Medulla oblongata (tissue), 1 donor: Measurements from ENCODE around the gene CHST6.
A peak's percentile ranks its signal among the peaks of the same experiment; 100 is the strongest.
"Not testable (repeated sequence)": the region's sequence is repeated elsewhere in the genome, so short reads cannot be mapped to it uniquely, and the experiment has no call there.

Experiments
- DNase-seq: peaks from one replicate; pipeline ENCODE4 v3.0.0-alpha.2; 2015; ENCODE audit errors: extremely low spot score

The CHST6 gene

GRCh38 chr16:75476817-75477216, 18.4 kb downstream of the CHST6 start:
- DNase-seq = no peak

DNA sequence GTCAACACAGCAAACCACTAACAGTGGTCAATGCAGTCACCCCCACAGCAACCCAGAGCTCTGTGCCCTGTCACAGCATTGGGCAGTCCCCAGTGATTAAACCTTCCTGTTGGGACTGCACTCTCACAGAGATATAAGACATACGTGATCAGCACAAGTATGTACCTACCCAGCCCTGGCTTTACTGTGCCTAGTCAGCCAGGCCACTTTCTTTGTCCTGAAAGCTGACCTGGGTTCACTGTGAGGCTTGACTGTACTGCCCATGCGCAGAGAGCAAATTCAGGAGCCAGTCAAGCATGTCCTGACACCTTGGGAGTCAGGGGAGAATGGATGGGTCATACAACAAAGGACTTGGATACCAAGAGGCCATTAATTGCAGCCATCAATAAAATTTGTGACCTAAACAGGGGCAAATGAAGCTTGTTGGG, 19.8 kb downstream of the CHST6 start:
- DNase-seq = no peak

DNA sequence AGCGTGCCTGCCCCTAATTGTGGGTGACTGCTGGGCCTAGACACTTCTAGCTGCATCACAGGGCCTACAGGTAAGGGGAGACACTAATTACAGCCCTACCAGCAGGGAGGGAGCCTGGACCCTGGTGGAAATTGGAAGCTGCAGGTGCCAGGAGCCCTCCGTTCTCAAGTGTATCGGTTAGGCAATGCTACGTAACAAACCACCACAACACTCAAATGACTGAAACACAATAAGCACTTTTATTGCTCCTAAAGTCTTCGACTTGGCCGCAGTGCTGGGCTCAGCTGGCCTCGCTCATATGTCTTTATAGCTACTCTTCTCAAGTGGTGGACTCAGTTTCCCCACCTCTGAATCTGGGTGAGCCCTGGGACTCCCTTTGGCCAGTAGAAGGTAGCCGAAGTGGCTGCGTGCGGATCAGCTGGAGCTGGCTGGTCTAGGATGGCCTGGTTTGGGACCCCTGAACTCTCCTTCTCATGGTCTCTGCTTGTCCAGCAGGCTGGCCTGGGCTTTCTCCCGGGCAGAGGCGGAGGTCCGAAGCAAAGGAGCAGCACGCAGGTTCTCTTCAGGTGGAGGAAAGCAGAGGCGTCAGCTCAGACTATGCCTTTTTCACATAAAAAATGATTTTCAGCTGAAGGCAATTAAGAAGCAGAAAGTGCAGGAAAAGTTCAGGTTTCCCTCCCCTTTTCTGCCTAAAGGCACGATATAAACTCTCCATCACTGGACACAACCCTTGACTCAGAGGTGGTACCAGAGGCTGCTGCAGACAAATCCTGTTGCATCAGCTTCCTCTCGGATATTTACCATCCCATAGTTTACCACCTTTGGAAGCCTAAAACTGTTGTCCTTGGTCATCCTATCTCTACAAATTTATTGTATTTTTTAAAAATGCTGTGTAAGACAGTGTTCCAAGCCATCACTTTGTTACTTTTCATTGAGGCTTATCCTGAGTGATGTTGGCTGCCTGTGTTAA, 22.0 kb downstream of the CHST6 start:
- no peak for DNase-seq

- peak; percentile 91 for DNase-seq
Observed at GRCh38 chr16:75471723-75472633, 23.3 kb downstream of the CHST6 start.

DNA sequence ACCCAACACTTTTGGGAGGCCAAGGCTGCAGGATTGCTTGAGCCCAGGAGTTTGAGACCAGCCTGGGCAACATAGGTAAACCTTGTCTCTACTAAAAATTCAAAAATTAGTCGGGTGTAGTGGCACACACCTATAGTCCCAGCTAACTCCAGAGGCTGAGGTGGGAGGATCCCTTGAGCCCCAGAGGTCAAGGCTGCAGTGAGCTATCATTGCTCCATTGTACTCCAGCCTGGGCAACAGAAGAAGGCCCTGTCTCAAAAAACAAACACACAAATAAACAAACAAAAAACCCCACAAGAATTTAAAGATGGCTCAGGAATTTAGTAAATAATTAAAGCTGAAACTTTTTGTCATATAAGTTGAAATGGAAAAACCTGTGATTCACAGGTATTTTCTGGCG, 28.5 kb downstream of the CHST6 start:
- no peak for DNase-seq

GRCh38 chr16:75464122-75464918, 30.9 kb downstream of the CHST6 start, which contains the start of gene TMEM170A:
TSS of gene TMEM170A (minus strand) at chr16:75464689. CDS start at chr16:75464600, 89 bp downstream.
- peak; percentile 99 for DNase-seq

DNA sequence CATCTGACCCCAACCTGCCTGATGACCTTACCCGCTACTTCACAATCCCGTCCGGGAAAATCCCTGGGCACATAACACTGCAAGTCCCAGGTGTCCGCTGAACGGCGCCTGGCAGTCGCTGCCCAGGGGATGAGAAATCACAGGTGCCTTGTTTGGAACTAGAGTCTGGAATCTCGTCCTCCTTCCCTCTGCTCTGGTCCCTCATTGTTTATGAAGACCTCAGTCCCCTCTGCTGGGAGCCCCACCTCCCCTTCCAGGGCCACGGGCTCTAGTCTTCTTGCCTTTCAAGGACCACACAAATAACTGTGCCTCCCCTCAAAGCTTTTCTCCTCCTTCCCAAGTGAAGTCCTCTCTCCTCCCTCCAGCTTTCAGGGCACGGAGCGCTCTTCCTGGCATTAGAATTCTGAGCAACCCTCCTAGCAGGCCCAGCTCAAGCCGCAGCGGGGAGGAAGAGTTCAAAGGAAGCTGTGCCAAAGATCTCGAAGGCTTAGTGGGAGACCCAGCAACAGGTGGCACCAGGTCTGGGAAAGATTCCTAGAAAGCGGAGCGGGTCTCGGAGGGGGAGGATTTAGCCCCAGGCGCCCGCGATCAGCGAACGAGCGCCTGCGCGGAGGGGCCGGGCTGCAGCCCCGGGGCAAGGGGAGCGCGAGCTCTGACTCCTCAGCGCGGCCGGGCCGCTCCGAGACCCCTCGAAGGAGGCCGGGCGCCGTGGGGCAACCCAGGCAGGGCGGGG, 31.7 kb downstream of the CHST6 start:
- peak; percentile 46 for DNase-seq

DNA sequence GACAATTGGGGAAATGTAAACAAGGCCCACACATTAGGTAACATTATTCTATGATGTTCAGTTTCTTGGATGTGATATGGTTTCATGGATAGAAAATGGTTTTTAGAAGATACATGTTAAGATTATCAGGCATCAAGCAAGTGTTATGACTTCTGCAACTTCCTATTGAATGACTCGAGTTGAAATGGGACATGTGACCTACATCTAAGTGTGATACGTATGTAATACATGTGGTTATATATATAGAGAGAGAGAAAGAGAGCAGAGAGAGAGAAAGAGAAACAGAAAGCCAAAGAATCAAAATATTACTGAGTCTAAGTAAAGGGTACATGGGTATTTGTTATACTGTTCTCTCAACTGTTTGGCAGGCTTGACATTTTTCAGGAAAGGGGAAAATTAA, 32.4 kb downstream of the CHST6 start:
- DNase-seq = no peak

DNA sequence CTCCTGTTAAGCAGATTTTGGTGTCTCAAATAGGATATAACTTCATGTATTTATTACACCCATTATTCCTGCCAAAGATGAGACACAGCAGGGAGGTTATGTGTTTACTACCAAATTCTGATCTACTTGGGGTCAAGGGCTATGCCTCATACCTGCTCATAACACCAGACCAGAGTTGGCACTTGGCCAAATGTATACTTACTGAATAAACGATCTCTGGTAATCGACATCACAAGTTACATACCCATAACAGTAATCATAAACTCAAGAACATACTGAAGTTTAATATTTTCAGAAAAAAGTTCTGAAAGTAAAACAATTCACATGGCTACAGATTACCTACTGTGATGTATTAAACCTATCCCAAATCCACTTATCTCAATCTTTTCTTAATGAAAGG, 33.7 kb downstream of the CHST6 start:
- DNase-seq = no peak

DNA sequence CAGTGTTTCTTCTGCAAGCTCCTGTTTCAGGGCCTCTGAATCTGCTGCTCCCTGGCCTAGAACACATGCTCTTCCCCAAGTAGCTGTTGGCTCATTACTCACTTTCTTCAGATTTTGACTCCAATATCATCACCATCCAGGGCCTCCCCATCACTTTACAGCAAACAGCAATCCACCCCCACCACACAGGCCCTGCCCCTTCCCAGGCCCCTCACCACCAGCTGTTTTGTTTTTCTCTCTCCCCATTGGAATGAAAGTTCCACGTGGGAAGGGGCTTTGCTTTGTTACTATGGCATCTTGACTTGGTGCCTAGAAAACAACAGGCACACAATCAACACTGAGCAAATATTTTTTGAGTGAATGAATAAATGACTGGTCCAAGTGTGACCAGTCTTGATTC, 34.8 kb downstream of the CHST6 start:
- peak; percentile 43 for DNase-seq

GRCh38 chr16:75459691-75460090, 35.5 kb downstream of the CHST6 start:
- DNase-seq = no peak

- DNase-seq = no peak
Observed at GRCh38 chr16:75458439-75458838, 36.8 kb downstream of the CHST6 start.

- DNase-seq = no peak
Observed at GRCh38 chr16:75458029-75458428, 37.2 kb downstream of the CHST6 start.

DNA sequence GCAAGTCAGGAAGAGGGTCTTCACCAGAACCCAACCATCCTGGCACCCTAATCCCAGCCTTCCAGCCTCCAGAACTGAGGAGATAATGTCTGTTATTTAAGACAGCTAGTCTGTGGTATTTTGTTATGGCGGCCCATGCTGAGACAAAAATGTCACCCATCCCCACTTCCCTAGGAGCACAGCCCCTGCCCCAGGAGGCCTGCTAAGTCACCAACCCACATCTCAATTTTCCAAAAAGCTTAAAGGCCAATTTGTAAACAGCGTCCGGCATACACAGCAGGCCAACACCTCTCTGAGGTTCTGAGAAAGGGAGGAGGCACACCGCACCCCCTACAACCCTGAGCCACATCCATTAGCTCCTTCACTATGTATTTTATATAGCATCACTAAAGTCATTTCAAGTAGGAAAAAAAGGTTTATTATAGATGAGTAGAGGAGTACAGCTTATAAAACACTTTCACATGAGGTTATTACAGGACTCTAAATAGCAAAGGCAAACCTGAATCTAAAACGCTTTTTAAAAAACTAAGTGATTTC, 37.7 kb downstream of the CHST6 start:
- no peak for DNase-seq

- DNase-seq = no peak
Observed at GRCh38 chr16:75456971-75457370, 38.3 kb downstream of the CHST6 start.

DNA sequence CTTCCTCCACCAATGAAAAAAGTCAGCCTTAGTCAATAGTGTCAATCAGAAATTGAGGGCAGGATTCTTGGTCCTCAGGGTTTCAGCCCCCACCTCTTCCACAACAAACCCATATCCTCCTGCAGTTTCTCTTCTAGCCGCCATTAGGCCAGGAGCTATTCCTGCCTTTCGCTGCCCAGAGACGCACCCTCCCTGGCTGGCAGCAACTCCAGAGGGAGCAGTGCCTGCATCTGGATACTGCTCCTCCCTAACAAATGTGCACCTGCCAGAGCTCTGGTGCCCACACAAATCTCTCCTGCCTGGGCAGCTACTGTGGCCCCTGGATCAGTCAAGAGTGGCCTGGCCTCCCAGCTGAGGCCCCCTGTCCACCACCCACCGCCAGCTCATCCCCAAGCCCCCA, 38.8 kb downstream of the CHST6 start:
- DNase-seq = not testable (repeated sequence)

DNA sequence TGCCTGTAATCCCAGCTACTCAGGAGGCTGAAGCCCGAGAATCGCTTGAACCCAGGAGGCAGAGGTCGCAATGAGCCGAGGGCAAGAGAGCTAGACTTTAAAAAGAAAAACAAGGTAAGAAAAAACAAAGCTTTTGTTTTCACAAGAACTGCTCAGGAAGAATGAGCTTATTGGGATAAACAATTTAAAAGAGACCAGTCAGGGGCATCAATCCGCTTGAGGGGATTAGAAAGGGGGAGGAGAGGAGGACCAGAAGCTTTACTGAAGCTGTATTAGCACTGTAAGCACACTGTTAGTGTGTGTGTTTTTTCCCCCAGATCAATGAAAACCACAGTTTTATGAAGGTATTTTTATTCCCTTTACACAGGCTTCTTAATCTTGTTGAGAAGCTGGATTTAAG, 39.6 kb downstream of the CHST6 start:
- no peak for DNase-seq

GRCh38 chr16:75452464-75453190, 42.6 kb downstream of the CHST6 start:
- no peak for DNase-seq

DNA sequence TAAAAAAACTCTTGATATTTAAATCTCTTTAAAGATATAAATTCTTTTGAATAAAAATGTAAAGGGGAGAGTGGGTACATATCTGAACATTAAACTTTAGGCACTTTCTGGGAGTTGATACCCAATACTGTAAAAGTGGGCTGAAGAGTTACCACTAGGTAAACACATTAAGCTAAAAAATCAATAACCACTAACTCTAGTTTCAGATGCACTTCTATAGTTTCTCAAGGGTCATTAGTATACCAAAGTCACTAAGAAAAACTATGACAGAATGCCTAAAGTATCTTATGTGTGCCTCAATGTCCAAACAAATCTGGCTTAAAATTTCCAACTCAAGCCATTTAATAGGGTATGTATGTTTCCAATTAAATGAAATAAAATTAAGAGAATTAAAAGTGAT, 48.8 kb downstream of the CHST6 start:
- DNase-seq = no peak

DNA sequence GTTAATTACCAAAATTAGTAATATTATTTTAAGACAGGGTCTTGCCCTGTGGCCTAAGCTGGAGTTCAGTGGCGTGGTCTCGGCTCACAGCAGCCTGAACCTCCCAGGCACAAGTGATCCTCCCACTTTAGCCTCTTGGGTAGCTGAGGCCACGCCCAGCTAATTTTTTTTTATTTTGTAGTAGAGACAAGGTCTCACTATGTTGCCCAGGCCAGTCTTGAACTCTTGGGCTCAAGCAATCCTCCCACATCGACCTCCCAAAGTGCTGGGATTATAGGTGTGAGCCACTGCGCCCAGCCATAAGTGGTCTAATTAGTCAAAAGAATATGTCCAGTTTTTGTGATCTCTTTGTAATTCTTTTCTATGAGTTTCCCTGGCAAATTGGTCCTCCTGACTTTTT, 49.9 kb downstream of the CHST6 start:
- no peak for DNase-seq
